SW480 (cell line): Measurements from ENCODE around the gene TOE1.
"Not testable (repeated sequence)": the region's sequence is repeated elsewhere in the genome, so short reads cannot be mapped to it uniquely, and the experiment has no call there.

Source experiments
- DNase-seq: peaks from one replicate; pipeline ENCODE4 v3.0.0-alpha.2; 2016; ENCODE audit warnings: low spot score

TOE1 gene

GRCh38 chr1:45339789-45340558 is at the start of gene TOE1, which contains the start of gene MUTYH:
Gene TOE1, plus strand, starts transcription at chr1:45340170. Its CDS starts 83 bp downstream, at chr1:45340253.
Gene MUTYH, minus strand, starts transcription at chr1:45340440. Its CDS starts 5,935 bp downstream, at chr1:45334505.
- DNase-seq, result peak; percentile 88

DNA sequence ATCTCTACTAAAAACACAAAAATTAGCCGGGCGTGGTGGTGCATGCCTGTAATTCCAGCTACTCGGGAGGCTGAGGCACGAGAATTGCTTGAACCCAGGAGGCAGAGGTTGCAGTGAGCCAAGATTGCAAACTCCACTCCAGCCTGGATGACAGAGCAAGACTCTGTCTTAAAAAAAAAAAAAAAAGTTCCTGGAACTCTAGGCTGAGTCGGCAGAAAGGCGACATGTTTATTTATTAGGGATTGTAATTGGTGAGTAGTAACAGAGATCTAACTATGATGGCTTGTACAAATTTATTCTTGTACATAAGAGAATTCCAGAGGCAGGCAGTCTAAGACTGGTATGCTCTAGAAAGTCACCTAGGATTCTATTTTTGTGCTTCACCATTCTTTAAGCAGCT is 49.0 kb upstream of the TOE1 start:
- DNase-seq, result not testable (repeated sequence)

GRCh38 chr1:45291716-45292115 is 48.3 kb upstream of the TOE1 start:
- DNase-seq, result no peak

- no peak for DNase-seq
Measured at GRCh38 chr1:45297666-45298356, 42.2 kb upstream of the TOE1 start.

GRCh38 chr1:45299296-45299695 is 40.7 kb upstream of the TOE1 start:
- DNase-seq, result no peak

GRCh38 chr1:45299981-45300668 is 39.8 kb upstream of the TOE1 start:
- peak; percentile 72 for DNase-seq

GRCh38 chr1:45300669-45300997 is 39.3 kb upstream of the TOE1 start:
- DNase-seq, result no peak

DNA sequence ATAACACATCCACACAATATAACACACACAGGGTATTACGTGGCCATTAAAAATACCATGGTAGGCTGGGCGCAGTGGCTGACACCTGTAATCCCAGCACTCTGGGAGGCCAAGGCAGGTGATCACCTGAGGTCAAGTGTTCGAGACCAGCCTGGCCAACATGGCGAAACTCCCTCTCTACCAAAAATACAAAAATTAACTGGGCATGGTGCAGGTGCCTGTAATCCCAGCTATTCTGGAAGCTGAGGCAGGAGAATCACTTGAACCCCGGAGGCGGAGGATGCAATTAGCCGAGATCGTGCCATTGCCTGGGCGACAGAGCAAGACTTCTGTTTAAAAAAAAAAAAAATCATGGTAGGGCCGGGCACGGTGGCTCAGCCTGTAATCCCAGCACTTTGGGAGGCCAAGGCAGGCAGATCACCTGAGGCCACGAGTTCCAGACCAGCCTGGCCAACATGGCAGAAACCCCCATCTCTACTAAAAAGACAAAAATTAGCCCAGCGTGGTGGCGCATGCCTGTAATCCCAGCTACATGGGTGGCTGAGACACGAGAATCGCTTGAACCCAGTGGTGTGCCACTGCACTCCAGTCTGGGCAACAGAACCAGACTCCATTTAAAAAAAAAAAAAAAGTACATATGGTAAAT is 37.3 kb upstream of the TOE1 start:
- no peak for DNase-seq

GRCh38 chr1:45303520-45304310 is 36.3 kb upstream of the TOE1 start:
- DNase-seq, result peak; percentile 95

DNA sequence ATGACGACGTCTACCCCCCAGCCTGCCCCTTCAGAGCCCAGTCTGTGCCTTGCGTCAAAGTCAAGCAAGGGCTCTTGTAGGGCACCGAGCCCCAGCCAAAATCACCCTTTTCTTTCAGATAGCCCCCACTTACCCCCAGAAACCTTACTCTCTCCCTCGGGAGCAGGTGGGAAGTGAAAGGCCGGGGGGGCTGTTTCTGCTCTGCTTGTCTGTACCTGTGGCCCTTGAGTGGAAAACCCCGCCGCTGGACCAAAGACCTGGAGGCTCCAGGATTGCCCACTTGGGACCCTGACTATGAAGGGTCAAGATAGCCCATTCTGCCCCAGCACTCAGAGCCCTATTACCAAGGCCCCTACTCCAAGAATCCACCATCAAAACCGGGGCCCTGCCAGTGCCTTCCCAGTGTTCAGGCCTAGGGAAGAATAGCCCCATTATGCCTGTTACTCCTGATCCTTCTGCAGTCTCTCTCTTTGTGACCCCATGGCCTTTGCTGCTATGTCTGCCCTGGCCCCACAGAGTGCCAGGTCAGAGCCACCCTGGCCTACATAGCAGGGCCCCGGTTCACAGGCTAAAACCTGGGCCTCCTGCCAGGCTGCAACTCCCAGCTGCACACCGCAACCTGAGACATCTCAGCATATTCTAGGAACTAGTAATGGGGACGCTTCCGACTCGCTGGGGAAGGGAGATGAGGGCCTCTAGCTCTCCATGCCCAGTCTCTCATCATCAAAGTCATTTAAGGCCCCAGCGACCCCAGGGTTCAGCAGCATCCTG is 35.5 kb upstream of the TOE1 start:
- DNase-seq, result no peak

DNA sequence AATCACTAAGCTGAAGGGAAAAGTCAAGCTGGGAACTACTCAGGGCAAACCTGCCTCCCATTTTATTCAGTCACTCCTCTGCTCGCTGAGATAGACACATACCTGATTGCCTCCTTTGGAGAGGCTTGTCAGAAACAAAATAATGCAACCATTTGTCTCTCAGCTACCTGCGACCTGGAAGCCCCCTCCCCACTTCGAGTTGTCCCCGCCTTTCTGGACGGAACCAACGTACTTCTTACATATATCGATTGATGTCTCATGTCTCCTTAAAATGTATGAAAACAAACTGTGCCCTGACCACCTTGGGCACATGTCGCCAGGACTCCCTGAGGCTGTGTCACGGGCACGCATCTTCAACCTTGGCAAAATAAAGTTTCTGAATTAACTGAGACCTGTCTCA is 34.7 kb upstream of the TOE1 start:
- no peak for DNase-seq

DNA sequence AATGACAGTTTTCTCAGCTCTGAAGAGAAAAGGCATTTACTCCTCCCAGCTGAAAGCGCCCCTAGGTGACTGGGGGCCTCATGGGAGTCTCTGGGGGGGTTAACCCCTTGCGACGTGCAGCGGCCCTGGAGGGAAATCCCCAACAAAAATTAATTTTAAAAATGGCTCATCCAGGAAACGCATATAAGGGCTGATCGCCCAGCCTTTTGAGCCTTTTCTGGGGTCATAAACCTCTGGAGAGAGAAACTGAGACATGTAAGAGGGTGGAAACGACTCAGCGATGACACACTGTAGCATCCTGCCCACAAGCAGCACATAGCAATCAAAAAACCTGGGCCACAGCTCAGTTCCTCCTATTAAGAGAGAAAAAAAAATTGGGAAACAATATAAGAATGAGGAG is 33.7 kb upstream of the TOE1 start:
- DNase-seq, result no peak

GRCh38 chr1:45306905-45307304 is 33.1 kb upstream of the TOE1 start:
- DNase-seq, result no peak

GRCh38 chr1:45314266-45314665 is 25.7 kb upstream of the TOE1 start:
- no peak for DNase-seq

GRCh38 chr1:45317166-45317565 is 22.8 kb upstream of the TOE1 start:
- no peak for DNase-seq

DNA sequence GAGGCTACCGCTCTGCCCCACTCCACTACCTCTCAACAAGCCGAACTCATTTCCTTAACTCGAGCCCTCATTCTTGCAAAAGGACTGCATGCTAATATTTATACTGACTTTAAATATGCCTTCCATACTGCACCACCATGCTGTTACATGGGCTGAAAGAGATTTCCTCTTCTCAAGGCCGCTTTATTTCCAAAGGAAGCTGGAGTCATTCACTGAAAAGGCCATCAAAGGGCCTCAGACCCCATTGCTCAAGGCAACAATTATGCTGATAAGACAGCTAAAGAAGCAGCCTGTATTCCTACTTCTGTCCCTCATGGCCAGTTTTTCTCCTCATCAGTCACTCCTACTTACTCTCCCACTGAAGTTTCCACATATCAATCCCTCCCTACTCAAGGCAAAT is 20.2 kb upstream of the TOE1 start:
- DNase-seq, result no peak

DNA sequence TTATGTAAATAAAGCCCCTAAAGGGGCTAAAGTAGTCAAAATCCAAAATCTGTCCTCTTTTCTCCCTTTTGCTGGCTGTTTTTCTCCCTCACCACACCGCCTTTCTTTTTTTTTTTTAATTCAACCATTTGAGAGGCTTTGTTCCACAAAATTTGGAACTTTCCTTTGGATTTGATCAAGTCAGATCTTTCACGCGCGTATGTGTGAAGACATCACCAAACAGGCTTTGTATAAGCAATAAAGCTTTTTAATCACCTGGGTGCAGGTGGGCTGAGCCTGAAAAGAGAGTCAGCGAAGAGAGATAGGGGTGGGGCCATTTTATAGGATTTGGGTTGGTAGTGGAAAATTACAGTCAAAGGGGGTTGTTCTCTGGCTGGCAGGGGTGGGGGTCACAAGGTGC is 18.5 kb upstream of the TOE1 start:
- DNase-seq, result no peak

DNA sequence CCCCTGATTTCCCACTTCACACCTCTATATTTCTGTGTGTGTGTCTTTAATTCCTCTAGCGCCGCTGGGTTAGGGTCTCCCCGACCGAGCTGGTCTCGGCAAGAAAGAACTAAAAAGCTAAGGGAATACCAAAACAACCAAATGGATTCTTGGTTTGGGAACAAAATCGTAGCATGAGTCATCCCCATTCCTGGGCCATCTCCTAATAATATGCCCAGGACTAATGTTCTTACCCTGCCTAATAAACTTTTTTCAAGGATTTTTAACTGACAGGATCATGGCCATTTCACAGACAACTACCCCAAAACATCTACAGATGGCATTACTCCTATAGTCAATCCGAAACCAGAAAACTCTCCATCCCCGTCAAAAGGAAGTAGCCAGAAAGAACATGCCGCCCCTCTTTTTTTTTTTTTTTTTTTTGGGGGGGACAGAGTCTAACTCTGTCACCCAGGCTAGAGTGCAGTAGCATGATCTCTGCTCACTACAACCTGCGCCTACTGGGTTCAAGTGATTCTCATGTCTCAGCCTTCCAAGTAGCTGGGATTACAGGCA is 17.4 kb upstream of the TOE1 start:
- no peak for DNase-seq

DNA sequence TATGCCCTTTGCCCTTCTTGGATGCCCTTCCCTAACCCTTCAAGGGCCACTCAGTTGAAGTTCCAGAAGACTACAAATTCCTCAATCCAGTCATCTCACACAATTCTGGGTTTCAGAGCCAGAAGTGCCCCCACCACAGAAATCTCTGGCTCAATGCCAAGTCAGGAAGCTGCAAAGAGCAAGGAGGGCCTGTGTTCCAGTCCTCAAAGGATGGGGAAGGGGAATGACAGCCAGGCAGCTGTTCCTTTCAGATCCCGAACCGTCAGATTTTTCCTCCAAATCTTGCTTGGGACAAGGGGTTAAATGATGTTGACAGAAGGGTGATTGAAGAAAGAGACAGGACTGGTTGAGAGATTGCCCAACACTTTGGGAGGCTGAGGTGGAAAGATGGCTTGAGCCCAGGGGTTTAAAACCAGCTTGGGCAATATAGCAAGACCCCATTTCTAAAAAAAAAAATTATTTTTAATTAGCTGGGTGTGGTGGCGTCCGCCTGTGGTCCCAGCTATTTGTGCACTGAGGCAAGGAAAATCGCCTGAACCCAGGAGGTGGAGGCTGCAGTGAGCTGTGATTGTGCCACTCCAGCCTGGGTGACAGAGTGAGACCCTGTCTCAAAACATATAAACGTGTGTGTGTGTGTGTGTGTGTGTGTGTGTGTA is 14.0 kb upstream of the TOE1 start:
- no peak for DNase-seq
